Activated effector memory CD4-positive, alpha-beta T cell treated with anti-CD3 and anti-CD28 coated beads, Interleukin-2, amount 50 U/mL, for 16 hours (primary cell): ENCODE measurements around the gene ITSN1.
A peak's percentile ranks its signal among the peaks of the same experiment; 100 is the strongest.
"Not testable (repeated sequence)": the region's sequence is repeated elsewhere in the genome, so short reads cannot be mapped to it uniquely, and the experiment has no call there.

Source experiments
- DNase-seq: peaks from one replicate; pipeline ENCODE4 v3.0.0-alpha.2; 2020

ITSN1 gene

GRCh38 chr21:33642027-33642895 lies at the start of gene ITSN1:
ITSN1 (plus strand) TSS chr21:33642501; CDS start chr21:33718829, 76,328 bp downstream.
- DNase-seq: peak; percentile 100

GRCh38 chr21:33598051-33598450 lies 44.2 kb upstream of the ITSN1 start:
- DNase-seq: no peak

- no peak for DNase-seq
Observed at GRCh38 chr21:33608559-33608958, 33.7 kb upstream of the ITSN1 start.

GRCh38 chr21:33611006-33611744 lies 31.1 kb upstream of the ITSN1 start:
- no peak for DNase-seq

- DNase-seq: not testable (repeated sequence)
Observed at GRCh38 chr21:33617565-33617964, 24.7 kb upstream of the ITSN1 start.

GRCh38 chr21:33618407-33618806 lies 23.9 kb upstream of the ITSN1 start:
- no peak for DNase-seq

- DNase-seq: no peak
Observed at GRCh38 chr21:33619726-33620125, 22.6 kb upstream of the ITSN1 start.

GRCh38 chr21:33622253-33622652 lies 20.0 kb upstream of the ITSN1 start:
- DNase-seq: no peak

- DNase-seq: not testable (repeated sequence)
Observed at GRCh38 chr21:33626151-33626550, 16.1 kb upstream of the ITSN1 start.

- no peak for DNase-seq
Observed at GRCh38 chr21:33634254-33634653, 8.0 kb upstream of the ITSN1 start.

GRCh38 chr21:33640697-33641351 lies 1.5 kb upstream of the ITSN1 start:
- DNase-seq: no peak

- DNase-seq: peak; percentile 100
Observed at GRCh38 chr21:33641352-33642026, 812 bp upstream of the ITSN1 start, which contains the start of gene CRYZL1. CRYZL1 (minus strand) TSS chr21:33641741; CDS start chr21:33631551, 10,190 bp downstream.

GRCh38 chr21:33642896-33643657 lies 776 bp downstream of the ITSN1 start:
- peak; percentile 63 for DNase-seq

- no peak for DNase-seq
Observed at GRCh38 chr21:33643658-33644311, 1.5 kb downstream of the ITSN1 start.

GRCh38 chr21:33644383-33645074 lies 2.2 kb downstream of the ITSN1 start:
- no peak for DNase-seq

GRCh38 chr21:33645730-33646129 lies 3.4 kb downstream of the ITSN1 start:
- DNase-seq: no peak

GRCh38 chr21:33647587-33647986 lies 5.3 kb downstream of the ITSN1 start:
- DNase-seq: no peak

GRCh38 chr21:33648555-33648954 lies 6.3 kb downstream of the ITSN1 start:
- DNase-seq: no peak

- DNase-seq: no peak
Observed at GRCh38 chr21:33650230-33650629, 7.9 kb downstream of the ITSN1 start.

- DNase-seq: no peak
Observed at GRCh38 chr21:33650929-33651509, 8.7 kb downstream of the ITSN1 start.
